Skeletal muscle satellite cell (primary cell): ENCODE results near the gene ASB1. TPM values are rescaled to one million over a fixed set of nuclear protein-coding genes. Genes with fewer than 3 reads are reported as not detected.
A peak's percentile ranks its signal among the peaks of the same experiment; 100 is the strongest.

Experiments
- H3K27me3 ChIP-seq: 2 replicates; pipeline ENCODE4 v1.7.0; 2013; ENCODE audit warnings: low read length; ENCODE audit not compliant: control insufficient read depth, insufficient read depth
- H3K36me3 ChIP-seq: 2 replicates; pipeline ENCODE4 v1.7.0; 2013; ENCODE audit warnings: mild to moderate bottlenecking, control low read depth, low read length; ENCODE audit not compliant: insufficient read depth
- H3K4me1 ChIP-seq: 2 replicates; pipeline ENCODE4 v1.7.0; 2013; ENCODE audit warnings: low read length; ENCODE audit not compliant: control insufficient read depth, insufficient read depth
- H3K4me2 ChIP-seq: 2 replicates; pipeline ENCODE4 v1.7.0; 2013; ENCODE audit warnings: mild to moderate bottlenecking, low read length
- H3K4me3 ChIP-seq: 2 replicates; pipeline ENCODE4 v1.7.0; 2013; ENCODE audit warnings: low read length
- H3K9ac ChIP-seq: 2 replicates; pipeline ENCODE4 v1.7.0; 2013; ENCODE audit warnings: mild to moderate bottlenecking, low read depth, low read length, moderate library complexity
- H3K9me3 ChIP-seq: replicated peaks from 2 replicates; pipeline ENCODE4 v1.7.0; 2013; ENCODE audit warnings: mild to moderate bottlenecking, control low read depth, low read length
- total RNA-seq: library from RNA; depleted of rRNA; stranded (reverse); fragments of >200 nt; gene quantifications from 2 replicates; pipeline ENCODE4 v1.2.3, GENCODE V29; 2012; rRNA removed

ASB1 gene
- total RNA-seq: 29.5 and 35.0 TPM in 2 replicates

GRCh38 chr2:238426568-238427434 lies at the start of gene ASB1:
ASB1 (plus strand) TSS chr2:238426927; CDS start chr2:238427071, 144 bp downstream.
- H3K9me3 ChIP-seq: no peaks in the 10 kb centered on the region
- H3K9ac ChIP-seq: peak within 1 kb of the TSS; percentile 100
- H3K27me3 ChIP-seq: no peaks in the 10 kb centered on the region
- peaks cover 38% of the 10 kb centered on the region for H3K4me1 ChIP-seq
- H3K4me2 ChIP-seq: peak within 1 kb of the TSS; percentile 98
- H3K36me3 ChIP-seq: peaks cover 23% of the 10 kb centered on the region
- peak within 1 kb of the TSS; percentile 98 for H3K4me3 ChIP-seq

GRCh38 chr2:238378230-238379095 lies 48.3 kb upstream of the ASB1 start:
- Histone ChIP-seq H3K4me1 (peaks cover 26% of the 10 kb centered on the region), H3K4me3 (no peak overlapping the region), H3K36me3 (peaks cover 10% of the 10 kb centered on the region)

GRCh38 chr2:238379096-238379810 lies 47.5 kb upstream of the ASB1 start:
- Histone ChIP-seq H3K4me1 (peaks cover 26% of the 10 kb centered on the region), H3K36me3 (peaks cover 10% of the 10 kb centered on the region), H3K9me3 (no peaks in the 10 kb centered on the region), H3K9ac (peak overlapping the region; percentile 9), H3K4me3 (no peak overlapping the region), H3K27me3 (no peaks in the 10 kb centered on the region), H3K4me2 (peak overlapping the region; percentile 2)

More at GRCh38 chr2:238378230-238379095, 48.3 kb upstream of the ASB1 start:
- H3K27me3 ChIP-seq: no peaks in the 10 kb centered on the region
- H3K4me2 ChIP-seq: no peak overlapping the region
- no peaks in the 10 kb centered on the region for H3K9me3 ChIP-seq
- H3K9ac ChIP-seq: peak overlapping the region; percentile 9

GRCh38 chr2:238380336-238380735 lies 46.4 kb upstream of the ASB1 start:
- Histone ChIP-seq H3K9me3 (no peaks in the 10 kb centered on the region), H3K4me1 (peaks cover 26% of the 10 kb centered on the region), H3K36me3 (peaks cover 10% of the 10 kb centered on the region), H3K4me2 (no peak overlapping the region), H3K9ac (peak overlapping the region; percentile 44), H3K27me3 (no peaks in the 10 kb centered on the region), H3K4me3 (no peak overlapping the region)

- peak overlapping the region; percentile 44 for H3K9ac ChIP-seq
- H3K4me3 ChIP-seq: no peak overlapping the region
- H3K27me3 ChIP-seq: no peaks in the 10 kb centered on the region
- no peaks in the 10 kb centered on the region for H3K9me3 ChIP-seq
- H3K4me1 ChIP-seq: peaks cover 26% of the 10 kb centered on the region
- peaks cover 10% of the 10 kb centered on the region for H3K36me3 ChIP-seq
- H3K4me2 ChIP-seq: no peak overlapping the region
These were observed 45.9 kb upstream of the ASB1 start for GRCh38 chr2:238380785-238381184.

GRCh38 chr2:238381341-238382115 lies 45.2 kb upstream of the ASB1 start:
- H3K9ac ChIP-seq: no peak overlapping the region
- H3K4me3 ChIP-seq: no peak overlapping the region
- no peaks in the 10 kb centered on the region for H3K9me3 ChIP-seq
- H3K36me3 ChIP-seq: peaks cover 10% of the 10 kb centered on the region
- peaks cover 26% of the 10 kb centered on the region for H3K4me1 ChIP-seq
- H3K27me3 ChIP-seq: no peaks in the 10 kb centered on the region
- no peak overlapping the region for H3K4me2 ChIP-seq

- Histone ChIP-seq H3K27me3 (no peaks in the 10 kb centered on the region), H3K9ac (no peak overlapping the region), H3K9me3 (no peaks in the 10 kb centered on the region), H3K36me3 (peaks cover 10% of the 10 kb centered on the region), H3K4me2 (no peak overlapping the region), H3K4me1 (peaks cover 26% of the 10 kb centered on the region), H3K4me3 (no peak overlapping the region)
These were observed 44.3 kb upstream of the ASB1 start for GRCh38 chr2:238382381-238382781.

- H3K9ac ChIP-seq: no peak overlapping the region
- H3K4me2 ChIP-seq: no peak overlapping the region
- peaks cover 26% of the 10 kb centered on the region for H3K4me1 ChIP-seq
- no peaks in the 10 kb centered on the region for H3K27me3 ChIP-seq
- H3K36me3 ChIP-seq: peaks cover 10% of the 10 kb centered on the region
- H3K4me3 ChIP-seq: no peak overlapping the region
- H3K9me3 ChIP-seq: no peaks in the 10 kb centered on the region
These were observed 43.6 kb upstream of the ASB1 start for GRCh38 chr2:238383135-238383534.

- Histone ChIP-seq H3K4me1 (peaks cover 23% of the 10 kb centered on the region), H3K4me3 (no peak overlapping the region), H3K4me2 (no peak overlapping the region), H3K9ac (no peak overlapping the region), H3K27me3 (no peaks in the 10 kb centered on the region), H3K9me3 (no peaks in the 10 kb centered on the region), H3K36me3 (peaks cover 10% of the 10 kb centered on the region)
These were observed 42.9 kb upstream of the ASB1 start for GRCh38 chr2:238383743-238384380.

- Histone ChIP-seq H3K4me3 (no peak overlapping the region), H3K9ac (no peak overlapping the region), H3K27me3 (no peaks in the 10 kb centered on the region)
These were observed 39.4 kb upstream of the ASB1 start for GRCh38 chr2:238387332-238387731.

More at GRCh38 chr2:238387332-238387731, 39.4 kb upstream of the ASB1 start:
- Histone ChIP-seq H3K4me2 (no peak overlapping the region), H3K9me3 (no peaks in the 10 kb centered on the region), H3K36me3 (peaks cover 6% of the 10 kb centered on the region), H3K4me1 (no peaks in the 10 kb centered on the region)
